ENCODE data around the gene PPP2R3B.

Gene PPP2R3B

GRCh38 chrX:333611-334311 is 52.9 kb downstream of the PPP2R3B start:
- no peaks in the 10 kb centered on the region for H3K36me3 ChIP-seq
- TF ChIP-seq, protein P1, sequence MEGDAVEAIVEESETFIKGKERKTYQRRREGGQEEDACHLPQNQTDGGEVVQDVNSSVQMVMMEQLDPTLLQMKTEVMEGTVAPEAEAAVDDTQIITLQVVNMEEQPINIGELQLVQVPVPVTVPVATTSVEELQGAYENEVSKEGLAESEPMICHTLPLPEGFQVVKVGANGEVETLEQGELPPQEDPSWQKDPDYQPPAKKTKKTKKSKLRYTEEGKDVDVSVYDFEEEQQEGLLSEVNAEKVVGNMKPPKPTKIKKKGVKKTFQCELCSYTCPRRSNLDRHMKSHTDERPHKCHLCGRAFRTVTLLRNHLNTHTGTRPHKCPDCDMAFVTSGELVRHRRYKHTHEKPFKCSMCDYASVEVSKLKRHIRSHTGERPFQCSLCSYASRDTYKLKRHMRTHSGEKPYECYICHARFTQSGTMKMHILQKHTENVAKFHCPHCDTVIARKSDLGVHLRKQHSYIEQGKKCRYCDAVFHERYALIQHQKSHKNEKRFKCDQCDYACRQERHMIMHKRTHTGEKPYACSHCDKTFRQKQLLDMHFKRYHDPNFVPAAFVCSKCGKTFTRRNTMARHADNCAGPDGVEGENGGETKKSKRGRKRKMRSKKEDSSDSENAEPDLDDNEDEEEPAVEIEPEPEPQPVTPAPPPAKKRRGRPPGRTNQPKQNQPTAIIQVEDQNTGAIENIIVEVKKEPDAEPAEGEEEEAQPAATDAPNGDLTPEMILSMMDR (IDR thresholded peaks at IDR 0.05; ENCODE audit: low read depth, low read length), result no peak

GRCh38 chrX:332916-333610 is 53.6 kb downstream of the PPP2R3B start:
- Histone ChIP-seq H3K4me3 (ENCODE audit: low read depth, low read length) (no peak overlapping the region), H3K36me3 (no peaks in the 10 kb centered on the region), H3K9me3 (no peaks in the 10 kb centered on the region), H3K27me3 (no peaks in the 10 kb centered on the region), H3K4me1 (no peaks in the 10 kb centered on the region)
- TF ChIP-seq, protein P1 (IDR thresholded peaks at IDR 0.05; ENCODE audit: low read depth, low read length), result no peak
- DNase-seq, result no peak

More at GRCh38 chrX:333611-334311, 52.9 kb downstream of the PPP2R3B start:
- no peaks in the 10 kb centered on the region for H3K4me1 ChIP-seq
- H3K9me3 ChIP-seq, result no peaks in the 10 kb centered on the region
- no peak for DNase-seq
- H3K4me3 ChIP-seq (ENCODE audit: low read depth, low read length), result no peak overlapping the region
- H3K27me3 ChIP-seq, result no peaks in the 10 kb centered on the region

- Histone ChIP-seq H3K36me3 (no peaks in the 10 kb centered on the region), H3K4me1 (no peaks in the 10 kb centered on the region), H3K9me3 (no peaks in the 10 kb centered on the region), H3K27me3 (no peaks in the 10 kb centered on the region), H3K4me3 (ENCODE audit: low read depth, low read length) (no peak overlapping the region)
- no peak for DNase-seq
- TF ChIP-seq, protein P1 (IDR thresholded peaks at IDR 0.05; ENCODE audit: low read depth, low read length), result no peak
Observed at GRCh38 chrX:332496-332860, 54.2 kb downstream of the PPP2R3B start.

DNA sequence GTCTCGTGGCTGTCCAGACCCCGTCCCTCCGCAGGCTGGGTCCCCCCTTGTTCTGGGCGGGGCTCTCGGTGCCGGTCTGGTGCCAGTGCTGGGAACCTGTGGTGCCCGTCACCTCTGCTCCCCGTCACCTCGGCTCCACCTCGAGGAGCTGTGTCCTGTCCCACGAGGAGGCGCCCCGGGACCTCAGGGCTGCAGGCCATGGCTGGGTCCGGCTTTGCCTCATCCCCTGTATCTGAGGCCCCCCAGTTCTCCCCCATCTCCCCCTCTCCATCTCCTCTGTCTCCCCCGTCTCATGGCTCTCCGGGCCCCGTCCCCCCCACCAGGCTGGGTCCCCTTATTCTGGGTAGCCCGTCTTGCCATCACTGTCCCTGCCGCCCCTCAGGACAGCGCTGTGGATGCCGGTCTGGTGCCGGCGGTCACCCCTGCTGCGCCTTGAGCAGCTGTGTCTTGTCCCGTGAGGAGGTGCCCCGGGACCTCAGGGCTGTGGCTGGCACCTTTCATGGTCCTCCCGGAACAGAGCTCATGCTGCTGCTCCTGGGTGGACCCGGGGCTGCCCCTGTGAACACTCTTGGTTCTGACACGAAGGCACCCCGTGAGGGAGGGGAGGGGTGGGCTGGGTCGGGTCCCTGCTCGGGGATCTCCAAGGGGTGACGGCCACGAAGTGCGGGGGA is 54.7 kb downstream of the PPP2R3B start:
- no peak overlapping the region for H3K4me3 ChIP-seq (ENCODE audit: low read depth, low read length)

GRCh38 chrX:331151-331824 is 55.4 kb downstream of the PPP2R3B start:
- Histone ChIP-seq H3K4me1 (no peaks in the 10 kb centered on the region), H3K36me3 (no peaks in the 10 kb centered on the region), H3K27me3 (no peaks in the 10 kb centered on the region), H3K9me3 (no peaks in the 10 kb centered on the region), H3K4me3 (ENCODE audit: low read depth, low read length) (peak overlapping the region; percentile 24; the same call in 1 of the 2 replicates)
- DNase-seq, result peak; percentile 40
- TF ChIP-seq, protein P1 (IDR thresholded peaks at IDR 0.05; ENCODE audit: low read depth, low read length), result no peak

More for the DNA sequence above, 54.7 kb downstream of the PPP2R3B start:
- no peak for DNase-seq
- Histone ChIP-seq H3K36me3 (no peaks in the 10 kb centered on the region), H3K9me3 (no peaks in the 10 kb centered on the region), H3K4me1 (no peaks in the 10 kb centered on the region), H3K27me3 (no peaks in the 10 kb centered on the region)
- TF ChIP-seq, protein P1 (IDR thresholded peaks at IDR 0.05; ENCODE audit: low read depth, low read length), result no peak

All from BE2C (cell line).